H1 (cell line): ENCODE measurements around the gene PCDH9. TPM values are rescaled to one million over a fixed set of nuclear protein-coding genes. Genes with fewer than 3 reads are reported as not detected.

Source experiments
- CTCF ChIA-PET: fragments of 300-600 bp; sonication (Branson Sonifier 250); formaldehyde crosslinking; loops from one replicate; lab custom pipeline; 2021; ENCODE audit not compliant: partially characterized antibody; lab: Charles Lee
- POLR2A ChIA-PET: fragments of 300-600 bp; sonication (Branson Sonifier 250); formaldehyde crosslinking; loops from one replicate; lab custom pipeline; 2021; ENCODE audit warnings: inconsistent platforms; ENCODE audit not compliant: partially characterized antibody; lab: Charles Lee
- DNase-seq, 2 experiments: peaks; one replicate each; pipeline versions ENCODE4 v3.0.0 to v3.0.0-alpha.2; 2010 to 2022; ENCODE audit warnings: low spot score in 2 of 2, low read depth in 1 of 2, mixed read lengths in 1 of 2
- FAIRE-seq: peaks from 2 replicates; lab custom pipeline; 2011; peaks lifted over from hg19 to GRCh38; lab: Jason Lieb, UNC
- H2AFZ ChIP-seq: 2 replicates; pipeline ENCODE4 v1.8.1; 2012; ENCODE audit warnings: low read length, inconsistent platforms
- H2AK5ac ChIP-seq: 2 replicates; pipeline ENCODE4 v1.6.1; 2013; ENCODE audit warnings: low read depth, low read length
- H2BK120ac ChIP-seq: replicated peaks from 2 replicates; pipeline ENCODE3; 2013; ENCODE audit warnings: low read depth, low read length, inconsistent platforms
- H2BK12ac ChIP-seq: 2 replicates; pipeline ENCODE4 v1.6.1; 2013; ENCODE audit warnings: low read depth, low read length
- H2BK15ac ChIP-seq: 2 replicates; pipeline ENCODE4 v1.6.1; 2013; ENCODE audit warnings: low read length
- H2BK20ac ChIP-seq: 2 replicates; pipeline ENCODE4 v1.6.1; 2013; ENCODE audit warnings: low read length
- H2BK5ac ChIP-seq: 2 replicates; pipeline ENCODE4 v1.6.1; 2013; ENCODE audit warnings: low read depth, low read length
- H3K14ac ChIP-seq: 2 replicates; pipeline ENCODE4 v1.6.1; 2013; ENCODE audit warnings: inconsistent platforms; ENCODE audit not compliant: insufficient read length
- H3K18ac ChIP-seq: 2 replicates; pipeline ENCODE4 v1.6.1; 2013; ENCODE audit warnings: low read length; ENCODE audit errors: extremely low read depth
- H3K23ac ChIP-seq: 2 replicates; pipeline ENCODE4 v1.6.1; 2013; ENCODE audit warnings: inconsistent platforms; ENCODE audit not compliant: insufficient read length
- H3K23me2 ChIP-seq: 2 replicates; pipeline ENCODE4 v1.6.1; 2013; ENCODE audit warnings: low read depth, low read length
- H3K27ac ChIP-seq: 2 replicates; pipeline ENCODE4 v1.6.1; 2011; ENCODE audit warnings: low read depth, low read length, inconsistent platforms
- H3K27me3 ChIP-seq, 4 experiments: replicated peaks in 1 of 4; 1 replicate in 1 of 4; 2 replicates in 3 of 4; pipeline versions ENCODE4 v1.6.1 to v1.8.1; 2011 to 2013; ENCODE audit warnings: low read length in 3 of 4, mild to moderate bottlenecking in 3 of 4, inconsistent platforms in 2 of 4, mixed read lengths in 2 of 4, moderate library complexity in 1 of 4; ENCODE audit not compliant: control insufficient read depth in 3 of 4, insufficient read depth in 3 of 4; ENCODE audit errors: extremely low read depth in 1 of 4
- H3K36me3 ChIP-seq, 4 experiments: 2 replicates each; pipeline versions ENCODE4 v1.6.1 to v1.8.1; 2011 to 2013; ENCODE audit warnings: mild to moderate bottlenecking in 4 of 4, low read length in 3 of 4, moderate library complexity in 2 of 4, control low read depth in 1 of 4, inconsistent platforms in 1 of 4; ENCODE audit not compliant: insufficient read depth in 4 of 4, control insufficient read depth in 2 of 4
- H3K4ac ChIP-seq: replicated peaks from 2 replicates; pipeline ENCODE3; 2013; ENCODE audit warnings: low read length, low read depth, mixed read lengths, inconsistent platforms; ENCODE audit not compliant: insufficient read length
- H3K4me1 ChIP-seq, 4 experiments: replicated peaks in 1 of 4; 1 replicate in 1 of 4; 2 replicates in 3 of 4; pipeline versions ENCODE4 v1.6.1 to v1.8.1; 2011 to 2013; ENCODE audit warnings: low read length in 3 of 4, inconsistent platforms in 2 of 4, mixed read lengths in 1 of 4; ENCODE audit not compliant: insufficient read depth in 4 of 4, control insufficient read depth in 3 of 4
- H3K4me2 ChIP-seq, 2 experiments: 2 replicates each; pipeline versions ENCODE4 v1.6.1 to v1.8.1; 2011 to 2013; ENCODE audit warnings: low read depth in 2 of 2, low read length in 2 of 2, control low read depth in 1 of 2, inconsistent platforms in 1 of 2, mild to moderate bottlenecking in 1 of 2; ENCODE audit not compliant: insufficient read depth in 1 of 2
- H3K4me3 ChIP-seq, 4 experiments: fragments of 200-600, 300-600 bp in 1 of 4; sonication (generic), shearing (Covaris generic), sonication (Bioruptor Twin) in 1 of 4; 2 replicates each; pipeline versions ENCODE4 v1.5.1 to v1.8.1; 2011 to 2016; ENCODE audit warnings: low read length in 4 of 4, low read depth in 3 of 4, control low read depth in 2 of 4, inconsistent platforms in 2 of 4, mild to moderate bottlenecking in 2 of 4, mixed read lengths in 1 of 4, moderate library complexity in 1 of 4; ENCODE audit not compliant: insufficient read depth in 2 of 4; ENCODE audit errors: extremely low read depth in 1 of 4
- H3K56ac ChIP-seq: replicated peaks from 2 replicates; pipeline ENCODE3; 2013; ENCODE audit warnings: low read depth, mild to moderate bottlenecking, mixed read lengths, low read length, inconsistent platforms; ENCODE audit not compliant: insufficient read length
- H3K79me1 ChIP-seq: 2 replicates; pipeline ENCODE4 v1.6.1; 2013; ENCODE audit warnings: low read depth, low read length, control low read depth
- H3K79me2 ChIP-seq, 2 experiments: 2 replicates each; pipeline versions ENCODE4 v1.6.1 to v1.8.1; 2012 to 2013; ENCODE audit warnings: low read length in 2 of 2, mild to moderate bottlenecking in 2 of 2, inconsistent platforms in 1 of 2; ENCODE audit not compliant: insufficient read depth in 2 of 2, control insufficient read depth in 1 of 2
- H3K9ac ChIP-seq, 4 experiments: replicated peaks in 1 of 4; 1 replicate in 1 of 4; 2 replicates in 3 of 4; pipeline versions ENCODE4 v1.6.1 to v1.8.1; 2011 to 2013; ENCODE audit warnings: low read depth in 3 of 4, low read length in 3 of 4, control low read depth in 2 of 4, mild to moderate bottlenecking in 2 of 4, moderate library complexity in 2 of 4, inconsistent platforms in 1 of 4; ENCODE audit errors: extremely low read depth in 1 of 4
- H3K9me3 ChIP-seq, 2 experiments: 2 replicates each; pipeline versions ENCODE4 v1.6.1 to v1.8.1; 2012 to 2013; ENCODE audit warnings: mild to moderate bottlenecking in 2 of 2, moderate library complexity in 2 of 2, control low read depth in 1 of 2, inconsistent platforms in 1 of 2, low read depth in 1 of 2, low read length in 1 of 2, mixed read lengths in 1 of 2; ENCODE audit not compliant: insufficient read depth in 2 of 2
- H4K20me1 ChIP-seq, 2 experiments: replicated peaks in 1 of 2; 2 replicates each; pipeline versions ENCODE3 to v1.8.1; 2011 to 2013; ENCODE audit warnings: inconsistent platforms in 2 of 2, low read length in 2 of 2, mild to moderate bottlenecking in 1 of 2; ENCODE audit not compliant: insufficient read depth in 2 of 2, control insufficient read depth in 1 of 2
- H4K5ac ChIP-seq: 2 replicates; pipeline ENCODE4 v1.6.1; 2013; ENCODE audit warnings: low read length, low read depth, mixed read lengths, inconsistent platforms; ENCODE audit not compliant: insufficient read length
- H4K8ac ChIP-seq: 2 replicates; pipeline ENCODE4 v1.8.0; 2013; ENCODE audit warnings: mild to moderate bottlenecking, moderate library complexity, low read length, inconsistent platforms; ENCODE audit not compliant: insufficient read depth; ENCODE audit errors: extremely low read depth
- H4K91ac ChIP-seq: replicated peaks from 2 replicates; pipeline ENCODE3; 2013; ENCODE audit warnings: low read length, mixed read lengths, inconsistent platforms; ENCODE audit not compliant: insufficient read length
- BCL11A ChIP-seq, 2 experiments: IDR thresholded peaks; one replicate each; pipeline ENCODE4 v1.6.1; 2011; ENCODE audit warnings: low read depth in 2 of 2, low read length in 2 of 2, mild to moderate bottlenecking in 2 of 2
- EGR1 ChIP-seq: IDR thresholded peaks from 2 replicates; pipeline ENCODE4 v1.6.1; 2011; ENCODE audit warnings: low read depth, low read length, borderline replicate concordance
- KDM4A ChIP-seq: IDR thresholded peaks from one replicate; pipeline ENCODE4 v1.7.1; 2012; ENCODE audit warnings: low read depth, mild to moderate bottlenecking, moderate library complexity, low read length, inconsistent platforms; ENCODE audit not compliant: severe bottlenecking
- SIN3A ChIP-seq, 2 experiments: IDR thresholded peaks in 1 of 2; conservative IDR thresholded peaks in 1 of 2; 2 replicates each; pipeline ENCODE4 v1.6.1; 2011 to 2012; ENCODE audit warnings: low read length in 2 of 2, improper control_type of control experiment in 1 of 2, low read depth in 1 of 2, mild to moderate bottlenecking in 1 of 2
- SIRT6 ChIP-seq: IDR thresholded peaks from one replicate; pipeline ENCODE4 v1.7.1; 2012; ENCODE audit warnings: low read length, inconsistent platforms
- SIX5 ChIP-seq: IDR thresholded peaks from 2 replicates; pipeline ENCODE4 v1.6.1; 2011; ENCODE audit warnings: mild to moderate bottlenecking, low read depth, low read length
- SRF ChIP-seq: IDR thresholded peaks from 2 replicates; pipeline ENCODE4 v1.6.1; 2011; ENCODE audit warnings: mild to moderate bottlenecking, low read depth, low read length, moderate library complexity
- WGBS, 2 experiments: shearing (Covaris generic) in 1 of 2; methylation state at CpG; one replicate each; pipeline versions ENCODE4 v1.1.6 to v1.1.7; 2013 to 2015; ENCODE audit warnings: low lambda C conversion rate in 2 of 2, mixed read lengths in 2 of 2, inconsistent platforms in 1 of 2, low coverage in 1 of 2, missing lambda C conversion rate in 1 of 2; ENCODE audit not compliant: insufficient replicate concordance in 2 of 2, insufficient coverage in 1 of 2, insufficient read length in 1 of 2; ENCODE audit errors: extremely low coverage in 1 of 2, missing lambda C conversion rate in 1 of 2; 5-methylcytosine and 5-hydroxymethylcytosine counted together
- polyA plus RNA-seq, 7 experiments: library from polyadenylated mRNA; depleted of rRNA in 3 of 7; stranded (reverse) in 5 of 7; unstranded in 2 of 7; fragments of >200 nt in 5 of 7; fragments of 200-250 nt in 2 of 7; gene quantifications; 1 replicate in 5 of 7; 2 replicates in 1 of 7; 4 replicates in 1 of 7; pipeline versions ENCODE4 v1.2.1 to v1.2.3, GENCODE V29; 2011 to 2013; ENCODE audit warnings: missing spikeins in 2 of 7, mixed read lengths in 2 of 7
- total RNA-seq: library from RNA; stranded (reverse); fragmentation: NEBNext Ultra II Directional; extraction: Animal tissue kit (Norgen Biotek cat#: 25700); gene quantifications from 2 replicates; pipeline ENCODE4 v1.2.1, GENCODE V29; 2021

Gene PCDH9
- total and polyA plus RNA-seq, 2 of the 8 experiments (the other 6 are each of a cell fraction or from before 2014, with no cell fraction given) = 0.12 to 0.60 TPM

GRCh38 chr13:66345971-66346370, 884.2 kb downstream of the PCDH9 start:
- no peak overlapping the region for H3K23ac ChIP-seq
- H4K91ac ChIP-seq = no peak overlapping the region
- no peak overlapping the region for H3K4me2 ChIP-seq
- no peaks in the 10 kb centered on the region for H3K79me1 ChIP-seq
- POLR2A ChIA-PET = no interaction called here
- H2AFZ ChIP-seq = peak overlapping the region; percentile 33; the same call in 1 of the 2 replicates
- no peak overlapping the region for H3K18ac ChIP-seq
- no peak overlapping the region for H4K5ac ChIP-seq
- no peak overlapping the region for H3K4ac ChIP-seq
- H2BK15ac ChIP-seq = no peak overlapping the region
- H3K4me3 ChIP-seq = no peak overlapping the region
- H3K4me1 ChIP-seq = peaks cover 0 to 6% (median 0%) of the 10 kb centered on the region in 4 experiments; a peak in 3 of 7 replicates
- DNase-seq = no peak
- H3K27ac ChIP-seq = no peak overlapping the region
- no peak overlapping the region for H3K56ac ChIP-seq
- no peak overlapping the region for H2BK120ac ChIP-seq
- FAIRE-seq = no peak
- H3K14ac ChIP-seq = no peak overlapping the region
- H3K27me3 ChIP-seq = no peaks in the 10 kb centered on the region
- H2BK5ac ChIP-seq = no peak overlapping the region
- no peaks in the 10 kb centered on the region for H3K9me3 ChIP-seq
- no peak overlapping the region for H2BK20ac ChIP-seq
- no peak for TF ChIP-seq BCL11A (IDR thresholded peaks at IDR 0.05; ENCODE audit: low read depth in 2 of 2, low read length in 2 of 2)
- TF ChIP-seq SIX5 = no peak
- no peak for TF ChIP-seq EGR1
- no peak for TF ChIP-seq KDM4A
- no peak for TF ChIP-seq SRF
- TF ChIP-seq SIN3A (conservative IDR thresholded peaks at IDR 0.05 in 1 of 2, IDR thresholded peaks at IDR 0.05 in 1 of 2; ENCODE audit: low read depth in 1 of 2, low read length in 2 of 2) = no peak
- no peak for TF ChIP-seq SIRT6
- CTCF ChIA-PET = interaction anchor here (0.9 kb wide), 1 partner anchor 419 kb away, joined by 3 read pairs; no protein-coding TSS in a partner anchor
- no peaks in the 10 kb centered on the region for H3K79me2 ChIP-seq
- WGBS, 2 experiments = 89% methylated on average over 8 of the region's 8 CpGs; no CpG with 5 or more reads in 1 of the 2 experiments
- no peaks in the 10 kb centered on the region for H3K23me2 ChIP-seq
- no peaks in the 10 kb centered on the region for H4K20me1 ChIP-seq
- no peak overlapping the region for H4K8ac ChIP-seq
- H3K36me3 ChIP-seq = no peaks in the 10 kb centered on the region
- H2AK5ac ChIP-seq = no peak overlapping the region
- H2BK12ac ChIP-seq = no peak overlapping the region
- no peak overlapping the region for H3K9ac ChIP-seq
